Fibroblast of pulmonary artery (primary cell): ENCODE measurements around the gene PTPN14.

Experiments used
- DNase-seq: peaks from one replicate; pipeline ENCODE4 v3.0.0-alpha.2; 2010; ENCODE audit warnings: low read depth
- H3K4me3 ChIP-seq: replicated peaks from 2 replicates; pipeline ENCODE4 v1.5.1; 2011; ENCODE audit warnings: low read depth, mild to moderate bottlenecking, control low read depth, low read length, moderate library complexity
- CTCF ChIP-seq: IDR thresholded peaks from 2 replicates; pipeline ENCODE4 v1.5.1; 2011; ENCODE audit warnings: mild to moderate bottlenecking, control low read depth, low read length, inconsistent platforms; ENCODE audit errors: missing control alignments

The PTPN14 gene

GRCh38 chr1:214541206-214541605, 10.2 kb downstream of the PTPN14 start:
- no peak overlapping the region for H3K4me3 ChIP-seq
- no peak for DNase-seq
- no peak for TF ChIP-seq CTCF

- no peak overlapping the region for H3K4me3 ChIP-seq
- DNase-seq = no peak
- TF ChIP-seq CTCF = no peak
Measured at GRCh38 chr1:214540324-214540723, 11.1 kb downstream of the PTPN14 start.

- DNase-seq = peak; percentile 33
- TF ChIP-seq CTCF = no peak
- H3K4me3 ChIP-seq = no peak overlapping the region
Measured at GRCh38 chr1:214538496-214538895, 12.9 kb downstream of the PTPN14 start.

- TF ChIP-seq CTCF = no peak
- no peak overlapping the region for H3K4me3 ChIP-seq
- no peak for DNase-seq
Measured at GRCh38 chr1:214537872-214538473, 13.4 kb downstream of the PTPN14 start.

GRCh38 chr1:214537219-214537618, 14.2 kb downstream of the PTPN14 start:
- H3K4me3 ChIP-seq = no peak overlapping the region
- TF ChIP-seq CTCF = no peak
- peak; percentile 52 for DNase-seq

GRCh38 chr1:214532070-214532469, 19.3 kb downstream of the PTPN14 start:
- H3K4me3 ChIP-seq = no peak overlapping the region
- no peak for TF ChIP-seq CTCF
- DNase-seq = no peak

- TF ChIP-seq CTCF = no peak
- no peak for DNase-seq
- no peak overlapping the region for H3K4me3 ChIP-seq
Measured at GRCh38 chr1:214525535-214526019, 25.8 kb downstream of the PTPN14 start.
